Upper lobe of left lung (tissue), 4 donors: Measurements from ENCODE around the gene C17orf58.
"Not testable (repeated sequence)": the region's sequence is repeated elsewhere in the genome, so short reads cannot be mapped to it uniquely, and the experiment has no call there.

Experiments used
- EP300 ChIP-seq, 4 donors: sonication (generic); formaldehyde crosslinking; IDR thresholded peaks; one replicate each; pipeline ENCODE4 v1.5.1; 2017; ENCODE audit warnings: antibody characterized with exemption in 4 of 4, control low read depth in 2 of 4
- POLR2A ChIP-seq, 4 donors: fragments of 450-650 bp; IDR thresholded peaks; one replicate each; pipeline ENCODE4 v1.5.1; 2016 to 2017; ENCODE audit warnings: antibody characterized with exemption in 4 of 4, mild to moderate bottlenecking in 2 of 4
- POLR2AphosphoS5 ChIP-seq, 2 donors: sonication (generic); formaldehyde crosslinking; IDR thresholded peaks; one replicate each; pipeline ENCODE4 v1.5.1; 2017; ENCODE audit warnings: antibody characterized with exemption in 2 of 2
- TF ChIP-seq, protein P1 (sequence below), 6 experiments: fragments of 450-650 bp in 4 of 6; fragments of 200-600 bp in 2 of 6; sonication (generic) in 2 of 6; IDR thresholded peaks; one replicate each; pipeline ENCODE4 v1.5.1; 2016 to 2019; ENCODE audit warnings: antibody characterized with exemption in 6 of 6

DNA sequence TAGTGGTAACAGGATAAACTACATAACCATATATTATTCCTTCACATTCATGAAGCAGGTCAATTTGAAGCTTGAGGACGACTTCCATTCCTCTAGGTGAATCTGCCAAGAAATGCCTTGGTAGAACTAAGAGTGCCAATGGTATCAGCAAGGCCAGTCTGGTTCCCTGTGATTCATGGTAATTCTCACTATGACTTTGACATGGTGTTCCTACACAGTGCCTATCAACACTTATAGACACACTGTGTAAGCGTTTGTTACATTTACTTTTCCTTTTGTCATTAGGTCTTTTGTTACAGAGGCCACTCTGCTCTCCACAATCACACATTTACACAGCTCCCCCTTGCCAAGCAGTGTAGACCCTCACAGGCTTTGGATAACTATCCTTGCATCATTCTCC is 34.1 kb downstream of the C17orf58 start:
- TF ChIP-seq, protein P1, sequence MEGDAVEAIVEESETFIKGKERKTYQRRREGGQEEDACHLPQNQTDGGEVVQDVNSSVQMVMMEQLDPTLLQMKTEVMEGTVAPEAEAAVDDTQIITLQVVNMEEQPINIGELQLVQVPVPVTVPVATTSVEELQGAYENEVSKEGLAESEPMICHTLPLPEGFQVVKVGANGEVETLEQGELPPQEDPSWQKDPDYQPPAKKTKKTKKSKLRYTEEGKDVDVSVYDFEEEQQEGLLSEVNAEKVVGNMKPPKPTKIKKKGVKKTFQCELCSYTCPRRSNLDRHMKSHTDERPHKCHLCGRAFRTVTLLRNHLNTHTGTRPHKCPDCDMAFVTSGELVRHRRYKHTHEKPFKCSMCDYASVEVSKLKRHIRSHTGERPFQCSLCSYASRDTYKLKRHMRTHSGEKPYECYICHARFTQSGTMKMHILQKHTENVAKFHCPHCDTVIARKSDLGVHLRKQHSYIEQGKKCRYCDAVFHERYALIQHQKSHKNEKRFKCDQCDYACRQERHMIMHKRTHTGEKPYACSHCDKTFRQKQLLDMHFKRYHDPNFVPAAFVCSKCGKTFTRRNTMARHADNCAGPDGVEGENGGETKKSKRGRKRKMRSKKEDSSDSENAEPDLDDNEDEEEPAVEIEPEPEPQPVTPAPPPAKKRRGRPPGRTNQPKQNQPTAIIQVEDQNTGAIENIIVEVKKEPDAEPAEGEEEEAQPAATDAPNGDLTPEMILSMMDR (IDR thresholded peaks at IDR 0.05): not testable (repeated sequence)
- not testable (repeated sequence) for TF ChIP-seq POLR2AphosphoS5, POLR2A, EP300 (IDR thresholded peaks at IDR 0.05)
